Stomach smooth muscle (tissue), 2 donors: ENCODE measurements around the gene CALN1.

Source experiments
- H3K27ac ChIP-seq: one replicate; pipeline ENCODE4 v1.7.0; 2013; ENCODE audit warnings: mild to moderate bottlenecking, low read length, inconsistent platforms
- H3K27me3 ChIP-seq, 2 donors: one replicate each; pipeline ENCODE4 v1.7.0; 2013; ENCODE audit warnings: low read length in 2 of 2; ENCODE audit not compliant: insufficient read depth in 2 of 2, control insufficient read depth in 1 of 2
- H3K36me3 ChIP-seq, 2 donors: one replicate each; pipeline ENCODE4 v1.7.0; 2013; ENCODE audit warnings: low read length in 2 of 2; ENCODE audit not compliant: control insufficient read depth in 2 of 2, insufficient read depth in 2 of 2
- H3K4me1 ChIP-seq: one replicate; pipeline ENCODE4 v1.7.0; 2013; ENCODE audit warnings: low read length; ENCODE audit not compliant: control insufficient read depth, insufficient read depth
- H3K4me3 ChIP-seq, 2 donors: one replicate each; pipeline ENCODE4 v1.7.0; 2013; ENCODE audit warnings: low read length in 2 of 2
- H3K9ac ChIP-seq, 2 donors: one replicate each; pipeline ENCODE4 v1.7.0; 2013; ENCODE audit warnings: low read length in 2 of 2, mild to moderate bottlenecking in 1 of 2
- H3K9me3 ChIP-seq, 2 donors: one replicate each; pipeline ENCODE4 v1.7.0; 2013; ENCODE audit warnings: low read length in 2 of 2; ENCODE audit not compliant: control insufficient read depth in 2 of 2
- donor health status: healthy.
- donor health status: Pancreatic carcinoma.

CALN1 gene

GRCh38 chr7:71795410-71795809 lies 616.7 kb downstream of the CALN1 start:
- no peaks in the 10 kb centered on the region for H3K4me1 ChIP-seq
- no peaks in the 10 kb centered on the region for H3K27me3 ChIP-seq
- H3K4me3 ChIP-seq = no peak overlapping the region
- no peak overlapping the region for H3K27ac ChIP-seq
- H3K9me3 ChIP-seq = peaks cover 0 to 3% of the 10 kb centered on the region in 2 donors
- H3K9ac ChIP-seq = no peak overlapping the region
- H3K36me3 ChIP-seq = no peaks in the 10 kb centered on the region

GRCh38 chr7:71793251-71793650 lies 618.9 kb downstream of the CALN1 start:
- no peak overlapping the region for H3K27ac ChIP-seq
- H3K4me3 ChIP-seq = no peak overlapping the region
- peaks cover 0 to 4% of the 10 kb centered on the region in 2 donors for H3K9me3 ChIP-seq
- no peaks in the 10 kb centered on the region for H3K36me3 ChIP-seq
- no peaks in the 10 kb centered on the region for H3K27me3 ChIP-seq
- H3K4me1 ChIP-seq = no peaks in the 10 kb centered on the region
- no peak overlapping the region for H3K9ac ChIP-seq

- H3K27me3 ChIP-seq = no peaks in the 10 kb centered on the region
- H3K9me3 ChIP-seq = peaks cover 0 to 22% of the 10 kb centered on the region in 2 donors
- no peaks in the 10 kb centered on the region for H3K36me3 ChIP-seq
- no peaks in the 10 kb centered on the region for H3K4me1 ChIP-seq
- no peak overlapping the region for H3K27ac ChIP-seq
- no peak overlapping the region for H3K9ac ChIP-seq
- no peak overlapping the region for H3K4me3 ChIP-seq
Observed at GRCh38 chr7:71787513-71787912, 624.6 kb downstream of the CALN1 start.

GRCh38 chr7:71785216-71785615 lies 626.9 kb downstream of the CALN1 start:
- no peak overlapping the region for H3K9ac ChIP-seq
- H3K27ac ChIP-seq = no peak overlapping the region
- no peaks in the 10 kb centered on the region for H3K36me3 ChIP-seq
- H3K4me1 ChIP-seq = no peaks in the 10 kb centered on the region
- peaks cover 0 to 3% of the 10 kb centered on the region in 2 donors for H3K27me3 ChIP-seq
- H3K4me3 ChIP-seq = no peak overlapping the region
- H3K9me3 ChIP-seq = peaks cover 0 to 19% of the 10 kb centered on the region in 2 donors

- Histone ChIP-seq H3K4me1 (no peaks in the 10 kb centered on the region), H3K9ac (no peak overlapping the region), H3K27me3 (peaks cover 0 to 3% of the 10 kb centered on the region in 2 donors), H3K9me3 (peaks cover 0 to 19% of the 10 kb centered on the region in 2 donors), H3K36me3 (no peaks in the 10 kb centered on the region), H3K4me3 (no peak overlapping the region), H3K27ac (no peak overlapping the region)
Observed at GRCh38 chr7:71784781-71785180, 627.4 kb downstream of the CALN1 start.

GRCh38 chr7:71784180-71784579 lies 628.0 kb downstream of the CALN1 start:
- peaks cover 0 to 19% of the 10 kb centered on the region in 2 donors for H3K9me3 ChIP-seq

GRCh38 chr7:71783779-71784178 lies 628.4 kb downstream of the CALN1 start:
- peaks cover 0 to 19% of the 10 kb centered on the region in 2 donors for H3K9me3 ChIP-seq

More at GRCh38 chr7:71784180-71784579, 628.0 kb downstream of the CALN1 start:
- Histone ChIP-seq H3K27ac (no peak overlapping the region), H3K9ac (no peak overlapping the region), H3K4me3 (no peak overlapping the region), H3K4me1 (no peaks in the 10 kb centered on the region), H3K27me3 (peaks cover 0 to 3% of the 10 kb centered on the region in 2 donors), H3K36me3 (no peaks in the 10 kb centered on the region)

GRCh38 chr7:71782051-71782450 lies 630.1 kb downstream of the CALN1 start:
- Histone ChIP-seq H3K4me1 (no peaks in the 10 kb centered on the region), H3K9ac (no peak overlapping the region), H3K4me3 (no peak overlapping the region), H3K36me3 (no peaks in the 10 kb centered on the region), H3K27ac (no peak overlapping the region), H3K27me3 (peaks cover 0 to 3% of the 10 kb centered on the region in 2 donors), H3K9me3 (peaks cover 0 to 5% of the 10 kb centered on the region in 2 donors)

More at GRCh38 chr7:71783779-71784178, 628.4 kb downstream of the CALN1 start:
- Histone ChIP-seq H3K27me3 (peaks cover 0 to 3% of the 10 kb centered on the region in 2 donors), H3K27ac (no peak overlapping the region), H3K4me3 (no peak overlapping the region), H3K4me1 (no peaks in the 10 kb centered on the region), H3K9ac (no peak overlapping the region), H3K36me3 (no peaks in the 10 kb centered on the region)

- H3K27ac ChIP-seq = no peak overlapping the region
- peaks cover 0 to 6% of the 10 kb centered on the region in 2 donors for H3K27me3 ChIP-seq
- peaks cover 0 to 2% of the 10 kb centered on the region in 2 donors for H3K9me3 ChIP-seq
- no peaks in the 10 kb centered on the region for H3K36me3 ChIP-seq
- no peaks in the 10 kb centered on the region for H3K4me1 ChIP-seq
- H3K4me3 ChIP-seq = no peak overlapping the region
- H3K9ac ChIP-seq = no peak overlapping the region
Observed at GRCh38 chr7:71780282-71780681, 631.9 kb downstream of the CALN1 start.

GRCh38 chr7:71777278-71777677 lies 634.9 kb downstream of the CALN1 start:
- no peaks in the 10 kb centered on the region for H3K4me1 ChIP-seq
- H3K27me3 ChIP-seq = peaks cover 0 to 6% of the 10 kb centered on the region in 2 donors
- no peaks in the 10 kb centered on the region for H3K9me3 ChIP-seq
- H3K27ac ChIP-seq = no peak overlapping the region
- no peaks in the 10 kb centered on the region for H3K36me3 ChIP-seq
- H3K4me3 ChIP-seq = no peak overlapping the region
- no peak overlapping the region for H3K9ac ChIP-seq

GRCh38 chr7:71776726-71777125 lies 635.4 kb downstream of the CALN1 start:
- Histone ChIP-seq H3K4me1 (no peaks in the 10 kb centered on the region), H3K36me3 (no peaks in the 10 kb centered on the region), H3K9ac (no peak overlapping the region), H3K4me3 (no peak overlapping the region), H3K9me3 (no peaks in the 10 kb centered on the region), H3K27ac (no peak overlapping the region), H3K27me3 (peaks cover 0 to 6% of the 10 kb centered on the region in 2 donors)
